Neural cell (in vitro differentiated cells): ENCODE measurements around the gene EPB42. TPM values are rescaled to one million over a fixed set of nuclear protein-coding genes. Genes with fewer than 3 reads are reported as not detected.

Experiments used
- H2AFZ ChIP-seq: fragments of 200-600, 300-800 bp; sonication (generic), shearing (Covaris generic); 2 replicates; pipeline ENCODE4 v1.6.0; 2014; ENCODE audit warnings: low read depth, mild to moderate bottlenecking, antibody characterized with exemption, low read length, moderate library complexity
- H3F3A ChIP-seq: fragments of 200-600 bp; shearing (Covaris generic); 2 replicates; pipeline ENCODE4 v1.6.1; 2016; ENCODE audit warnings: mild to moderate bottlenecking, moderate library complexity, mixed read lengths, antibody characterized with exemption, low read length; ENCODE audit not compliant: insufficient read depth, poor library complexity, severe bottlenecking
- H3K27ac ChIP-seq: fragments of 200-600, 300-800 bp; sonication (generic), shearing (Covaris generic); 2 replicates; pipeline ENCODE4 v1.5.1; 2014; ENCODE audit warnings: mild to moderate bottlenecking, low read length, moderate library complexity
- H3K27me3 ChIP-seq: fragments of 300-800, 200-600 bp; sonication (generic), shearing (Covaris generic); 2 replicates; pipeline ENCODE4 v1.6.0; 2014; ENCODE audit warnings: mild to moderate bottlenecking, low read depth, low read length, moderate library complexity; ENCODE audit not compliant: insufficient read depth
- H3K36me3 ChIP-seq: fragments of 300-800, 200-600 bp; sonication (generic), shearing (Covaris generic); 2 replicates; pipeline ENCODE4 v1.5.1; 2014; ENCODE audit warnings: mild to moderate bottlenecking, antibody characterized with exemption, low read length, moderate library complexity; ENCODE audit not compliant: insufficient read depth
- H3K4me2 ChIP-seq: fragments of 300-800, 200-600 bp; sonication (generic), shearing (Covaris generic); 2 replicates; pipeline ENCODE4 v1.6.0; 2014; ENCODE audit warnings: mild to moderate bottlenecking, low read length
- H3K4me3 ChIP-seq: fragments of 300-800, 200-600 bp; sonication (generic), shearing (Covaris generic); 2 replicates; pipeline ENCODE4 v1.5.1; 2014; ENCODE audit warnings: mild to moderate bottlenecking, low read length, moderate library complexity
- H3K79me2 ChIP-seq: fragments of 200-600 bp; shearing (Covaris generic); replicated peaks from 2 replicates; pipeline ENCODE4 v1.6.0; 2014; ENCODE audit warnings: mild to moderate bottlenecking, low read length, moderate library complexity; ENCODE audit not compliant: insufficient read depth
- H3K9ac ChIP-seq: fragments of 300-800, 200-600 bp; sonication (generic), shearing (Covaris generic); 2 replicates; pipeline ENCODE4 v1.6.1; 2016; ENCODE audit warnings: mild to moderate bottlenecking, low read length, mixed read lengths
- H3K9me2 ChIP-seq: fragments of 200-600 bp; shearing (Covaris generic); 2 replicates; pipeline ENCODE4 v1.6.1; 2016; ENCODE audit warnings: mild to moderate bottlenecking, low read length, mixed read lengths; ENCODE audit not compliant: insufficient read depth
- H3K9me3 ChIP-seq: fragments of 200-600, 300-800 bp; sonication (generic), shearing (Covaris generic); 2 replicates; pipeline ENCODE4 v1.6.1; 2016; ENCODE audit warnings: mild to moderate bottlenecking, mixed run types, low read length, moderate library complexity, mixed read lengths
- H4K20me1 ChIP-seq: fragments of 200-600 bp; shearing (Covaris generic); 2 replicates; pipeline ENCODE4 v1.6.1; 2016; ENCODE audit warnings: mild to moderate bottlenecking, mixed run types; ENCODE audit not compliant: insufficient read depth
- CTCF ChIP-seq: fragments of 450-650 bp; IDR thresholded peaks from 2 replicates; pipeline ENCODE4 v1.5.1; 2014; ENCODE audit warnings: antibody characterized with exemption, mild to moderate bottlenecking, moderate library complexity; ENCODE audit not compliant: poor library complexity, severe bottlenecking
- EP300 ChIP-seq: fragments of 450-650 bp; conservative IDR thresholded peaks from 2 replicates; pipeline ENCODE4 v1.6.1; 2014; ENCODE audit warnings: antibody characterized with exemption, mild to moderate bottlenecking, moderate library complexity; ENCODE audit not compliant: poor library complexity, severe bottlenecking
- EZH2 ChIP-seq: fragments of 200-600, 300-800 bp; shearing (Covaris generic), sonication (generic); IDR thresholded peaks from 2 replicates; pipeline ENCODE4 v1.6.1; 2014; ENCODE audit warnings: antibody characterized with exemption, low read length, borderline replicate concordance, mild to moderate bottlenecking; ENCODE audit not compliant: insufficient read depth, poor library complexity, severe bottlenecking
- MXI1 ChIP-seq: fragments of 450-650 bp; conservative IDR thresholded peaks from 2 replicates; pipeline ENCODE4 v1.6.1; 2014; ENCODE audit warnings: antibody characterized with exemption, mild to moderate bottlenecking; ENCODE audit not compliant: poor library complexity, severe bottlenecking
- POLR2AphosphoS5 ChIP-seq: IDR thresholded peaks from 2 replicates; pipeline ENCODE4 v1.6.1; 2012
- RAD21 ChIP-seq: fragments of 450-650 bp; conservative IDR thresholded peaks from 2 replicates; pipeline ENCODE4 v1.6.1; 2014; ENCODE audit warnings: antibody characterized with exemption, mild to moderate bottlenecking, moderate library complexity
- REST ChIP-seq: IDR thresholded peaks from 2 replicates; pipeline ENCODE4 v1.6.1; 2012; ENCODE audit warnings: borderline replicate concordance
- SMC3 ChIP-seq: fragments of 450-650 bp; conservative IDR thresholded peaks from 2 replicates; pipeline ENCODE4 v1.6.1; 2014; ENCODE audit warnings: antibody characterized with exemption, mild to moderate bottlenecking, moderate library complexity; ENCODE audit not compliant: poor library complexity
- TAF1 ChIP-seq: IDR thresholded peaks from 2 replicates; pipeline ENCODE4 v1.6.1; 2012; ENCODE audit warnings: low read depth
- polyA plus RNA-seq: library from polyadenylated mRNA; depleted of rRNA; stranded (reverse); fragments of >200 nt; gene quantifications from 2 replicates; pipeline ENCODE4 v1.2.3, GENCODE V29; 2014

Gene EPB42
- polyA plus RNA-seq, 1 donor from 2014 or later: not detected

- H3K79me2 ChIP-seq: no peaks in the 10 kb centered on the region
- no peaks in the 10 kb centered on the region for H4K20me1 ChIP-seq
- H3K9me3 ChIP-seq: no peaks in the 10 kb centered on the region
- no peak overlapping the region for H3K27ac ChIP-seq
- H3K4me3 ChIP-seq: no peak overlapping the region
- H3K9me2 ChIP-seq: no peaks in the 10 kb centered on the region
- no peak overlapping the region for H3K9ac ChIP-seq
- H3K36me3 ChIP-seq: no peaks in the 10 kb centered on the region
- TF ChIP-seq TAF1 (no peak), EP300 (no peak), MXI1 (no peak), SMC3 (no peak), RAD21 (no peak)
- no peaks in the 10 kb centered on the region for H3F3A ChIP-seq
- no peak overlapping the region for H2AFZ ChIP-seq
- H3K27me3 ChIP-seq: no peaks in the 10 kb centered on the region
- no peak overlapping the region for H3K4me2 ChIP-seq
Measured at GRCh38 chr15:43268111-43269105, 47.6 kb upstream of the EPB42 start.

- no peak overlapping the region for H3K4me2 ChIP-seq
- H3K27me3 ChIP-seq: no peaks in the 10 kb centered on the region
- no peaks in the 10 kb centered on the region for H3K36me3 ChIP-seq
- H3K79me2 ChIP-seq: no peaks in the 10 kb centered on the region
- H3K9ac ChIP-seq: no peak overlapping the region
- H2AFZ ChIP-seq: no peak overlapping the region
- no peaks in the 10 kb centered on the region for H3K9me2 ChIP-seq
- no peaks in the 10 kb centered on the region for H3F3A ChIP-seq
- no peaks in the 10 kb centered on the region for H3K9me3 ChIP-seq
- no peaks in the 10 kb centered on the region for H4K20me1 ChIP-seq
- no peak overlapping the region for H3K4me3 ChIP-seq
- H3K27ac ChIP-seq: no peak overlapping the region
- TF ChIP-seq REST (no peak), TAF1 (no peak), CTCF (no peak), POLR2AphosphoS5 (no peak), SMC3 (no peak), EZH2 (no peak), RAD21 (no peak), EP300 (no peak), MXI1 (no peak)
Measured at GRCh38 chr15:43267439-43267838, 46.6 kb upstream of the EPB42 start.
